ENCODE measurements around the gene PDE10A.
"Not testable (repeated sequence)": the region's sequence is repeated elsewhere in the genome, so short reads cannot be mapped to it uniquely, and the experiment has no call there.

Gene PDE10A

GRCh38 chr6:165459605-165460301 lies 203.3 kb downstream of the PDE10A start:
- not testable (repeated sequence) for H3K4me1 Mint-ChIP-seq; H3K36me3 Mint-ChIP-seq (ENCODE audit: low read depth); H3K27me3 Mint-ChIP-seq; DNase-seq; ATAC-seq; H3K27ac Mint-ChIP-seq; H3K4me3 Mint-ChIP-seq
- peaks cover 35% of the 10 kb centered on the region for H3K9me3 Mint-ChIP-seq

- Mint-ChIP-seq H3K36me3 (ENCODE audit: low read depth) (no peaks in the 10 kb centered on the region), H3K27ac (no peak overlapping the region), H3K4me3 (no peak overlapping the region), H3K9me3 (peaks cover 26% of the 10 kb centered on the region), H3K4me1 (no peaks in the 10 kb centered on the region), H3K27me3 (no peaks in the 10 kb centered on the region)
- ATAC-seq (no peak), DNase-seq (no peak)
Measured at GRCh38 chr6:165458134-165458533, 204.9 kb downstream of the PDE10A start.

- Mint-ChIP-seq H3K9me3 (peaks cover 7% of the 10 kb centered on the region), H3K4me3 (no peak overlapping the region), H3K27me3 (no peaks in the 10 kb centered on the region), H3K4me1 (no peaks in the 10 kb centered on the region), H3K27ac (no peak overlapping the region), H3K36me3 (ENCODE audit: low read depth) (no peaks in the 10 kb centered on the region)
- DNase-seq (no peak), ATAC-seq (no peak)
Measured at GRCh38 chr6:165456286-165456685, 206.8 kb downstream of the PDE10A start.

- no peaks in the 10 kb centered on the region for H3K4me1 Mint-ChIP-seq
- no peak for ATAC-seq
- H3K36me3 Mint-ChIP-seq (ENCODE audit: low read depth), result no peaks in the 10 kb centered on the region
- no peak for DNase-seq
- no peaks in the 10 kb centered on the region for H3K27me3 Mint-ChIP-seq
- H3K9me3 Mint-ChIP-seq, result peaks cover 7% of the 10 kb centered on the region
- H3K4me3 Mint-ChIP-seq, result no peak overlapping the region
- no peak overlapping the region for H3K27ac Mint-ChIP-seq
Measured at GRCh38 chr6:165455488-165455887, 207.6 kb downstream of the PDE10A start.

GRCh38 chr6:165453395-165453794 lies 209.6 kb downstream of the PDE10A start:
- Mint-ChIP-seq H3K27ac (no peak overlapping the region), H3K36me3 (ENCODE audit: low read depth) (no peaks in the 10 kb centered on the region), H3K27me3 (no peaks in the 10 kb centered on the region), H3K9me3 (no peaks in the 10 kb centered on the region), H3K4me1 (no peaks in the 10 kb centered on the region), H3K4me3 (no peak overlapping the region)
- ATAC-seq (no peak), DNase-seq (no peak)

GRCh38 chr6:165451838-165452237 lies 211.2 kb downstream of the PDE10A start:
- H3K4me3 Mint-ChIP-seq, result no peak overlapping the region
- no peak for ATAC-seq
- H3K27me3 Mint-ChIP-seq, result no peaks in the 10 kb centered on the region

GRCh38 chr6:165448210-165448609 lies 214.8 kb downstream of the PDE10A start:
- H3K4me1 Mint-ChIP-seq, result no peaks in the 10 kb centered on the region
- H3K4me3 Mint-ChIP-seq, result no peak overlapping the region
- ATAC-seq (no peak), DNase-seq (no peak)
- H3K36me3 Mint-ChIP-seq (ENCODE audit: low read depth), result no peaks in the 10 kb centered on the region
- H3K27ac Mint-ChIP-seq, result no peak overlapping the region
- no peaks in the 10 kb centered on the region for H3K27me3 Mint-ChIP-seq
- H3K9me3 Mint-ChIP-seq, result no peaks in the 10 kb centered on the region

More at GRCh38 chr6:165451838-165452237, 211.2 kb downstream of the PDE10A start:
- Mint-ChIP-seq H3K4me1 (no peaks in the 10 kb centered on the region), H3K27ac (no peak overlapping the region), H3K9me3 (no peaks in the 10 kb centered on the region), H3K36me3 (ENCODE audit: low read depth) (no peaks in the 10 kb centered on the region)
- no peak for DNase-seq

- Mint-ChIP-seq H3K27me3 (no peaks in the 10 kb centered on the region), H3K4me1 (no peaks in the 10 kb centered on the region), H3K36me3 (ENCODE audit: low read depth) (no peaks in the 10 kb centered on the region), H3K9me3 (no peaks in the 10 kb centered on the region), H3K4me3 (no peak overlapping the region), H3K27ac (no peak overlapping the region)
- no peak for DNase-seq
- no peak for ATAC-seq
Measured at GRCh38 chr6:165447141-165447540, 215.9 kb downstream of the PDE10A start.

GRCh38 chr6:165446331-165446730 lies 216.7 kb downstream of the PDE10A start:
- no peak overlapping the region for H3K27ac Mint-ChIP-seq
- no peaks in the 10 kb centered on the region for H3K4me1 Mint-ChIP-seq
- H3K36me3 Mint-ChIP-seq (ENCODE audit: low read depth), result no peaks in the 10 kb centered on the region
- H3K4me3 Mint-ChIP-seq, result no peak overlapping the region
- H3K27me3 Mint-ChIP-seq, result no peaks in the 10 kb centered on the region
- no peak for ATAC-seq
- H3K9me3 Mint-ChIP-seq, result no peaks in the 10 kb centered on the region
- DNase-seq, result no peak

GRCh38 chr6:165443462-165443861 lies 219.6 kb downstream of the PDE10A start:
- no peaks in the 10 kb centered on the region for H3K36me3 Mint-ChIP-seq (ENCODE audit: low read depth)
- H3K27ac Mint-ChIP-seq, result no peak overlapping the region
- DNase-seq (no peak), ATAC-seq (no peak)
- H3K27me3 Mint-ChIP-seq, result no peaks in the 10 kb centered on the region
- H3K9me3 Mint-ChIP-seq, result no peaks in the 10 kb centered on the region
- no peak overlapping the region for H3K4me3 Mint-ChIP-seq
- no peaks in the 10 kb centered on the region for H3K4me1 Mint-ChIP-seq

GRCh38 chr6:165441181-165441580 lies 221.9 kb downstream of the PDE10A start:
- ATAC-seq (no peak), DNase-seq (no peak)
- no peaks in the 10 kb centered on the region for H3K4me1 Mint-ChIP-seq
- H3K27ac Mint-ChIP-seq, result no peak overlapping the region
- H3K36me3 Mint-ChIP-seq (ENCODE audit: low read depth), result no peaks in the 10 kb centered on the region
- H3K4me3 Mint-ChIP-seq, result no peak overlapping the region
- no peaks in the 10 kb centered on the region for H3K27me3 Mint-ChIP-seq
- no peaks in the 10 kb centered on the region for H3K9me3 Mint-ChIP-seq

- no peaks in the 10 kb centered on the region for H3K9me3 Mint-ChIP-seq
- no peak overlapping the region for H3K4me3 Mint-ChIP-seq
- no peak for DNase-seq
- H3K36me3 Mint-ChIP-seq (ENCODE audit: low read depth), result no peaks in the 10 kb centered on the region
- H3K27me3 Mint-ChIP-seq, result no peaks in the 10 kb centered on the region
- no peak overlapping the region for H3K27ac Mint-ChIP-seq
- no peaks in the 10 kb centered on the region for H3K4me1 Mint-ChIP-seq
- ATAC-seq, result no peak
Measured at GRCh38 chr6:165439928-165440554, 223.0 kb downstream of the PDE10A start.

GRCh38 chr6:165426892-165427291 lies 236.1 kb downstream of the PDE10A start:
- Mint-ChIP-seq H3K27ac (no peak overlapping the region), H3K4me1 (no peaks in the 10 kb centered on the region), H3K4me3 (no peak overlapping the region), H3K9me3 (peaks cover 5% of the 10 kb centered on the region), H3K27me3 (no peaks in the 10 kb centered on the region), H3K36me3 (ENCODE audit: low read depth) (no peaks in the 10 kb centered on the region)
- DNase-seq (no peak), ATAC-seq (no peak)

- H3K4me1 Mint-ChIP-seq, result no peaks in the 10 kb centered on the region
- H3K9me3 Mint-ChIP-seq, result peaks cover 5% of the 10 kb centered on the region
- no peaks in the 10 kb centered on the region for H3K36me3 Mint-ChIP-seq (ENCODE audit: low read depth)
- no peak overlapping the region for H3K27ac Mint-ChIP-seq
- ATAC-seq, result no peak
- no peaks in the 10 kb centered on the region for H3K27me3 Mint-ChIP-seq
- DNase-seq, result no peak
- H3K4me3 Mint-ChIP-seq, result no peak overlapping the region
Measured at GRCh38 chr6:165422192-165422591, 240.8 kb downstream of the PDE10A start.

- Mint-ChIP-seq H3K36me3 (ENCODE audit: low read depth) (no peaks in the 10 kb centered on the region), H3K9me3 (peaks cover 5% of the 10 kb centered on the region), H3K4me3 (no peak overlapping the region), H3K27ac (no peak overlapping the region), H3K4me1 (no peaks in the 10 kb centered on the region), H3K27me3 (no peaks in the 10 kb centered on the region)
- DNase-seq (no peak), ATAC-seq (no peak)
Measured at GRCh38 chr6:165417278-165417865, 245.7 kb downstream of the PDE10A start.
